Stimulated activated CD8-positive, alpha-beta memory T cell treated with anti-CD3 and anti-CD28 coated beads, Interleukin-12 subunit alpha, Interleukin-12 subunit beta, amount 100 ng/mL, for 24 hours (primary cell): ENCODE data around the gene TXK.

Experiments used
- DNase-seq: peaks from one replicate; pipeline ENCODE4 v3.0.0-alpha.2; 2020; ENCODE audit errors: extremely low read depth

The TXK gene

GRCh38 chr4:48021100-48021499 is 113.0 kb downstream of the TXK start:
- DNase-seq = no peak

GRCh38 chr4:48018112-48018511 is 115.9 kb downstream of the TXK start:
- no peak for DNase-seq

- peak; percentile 5 for DNase-seq
Measured at GRCh38 chr4:48017108-48017571, 116.9 kb downstream of the TXK start.
